Measurements from ENCODE around the gene CD4.

CD4 gene

DNA sequence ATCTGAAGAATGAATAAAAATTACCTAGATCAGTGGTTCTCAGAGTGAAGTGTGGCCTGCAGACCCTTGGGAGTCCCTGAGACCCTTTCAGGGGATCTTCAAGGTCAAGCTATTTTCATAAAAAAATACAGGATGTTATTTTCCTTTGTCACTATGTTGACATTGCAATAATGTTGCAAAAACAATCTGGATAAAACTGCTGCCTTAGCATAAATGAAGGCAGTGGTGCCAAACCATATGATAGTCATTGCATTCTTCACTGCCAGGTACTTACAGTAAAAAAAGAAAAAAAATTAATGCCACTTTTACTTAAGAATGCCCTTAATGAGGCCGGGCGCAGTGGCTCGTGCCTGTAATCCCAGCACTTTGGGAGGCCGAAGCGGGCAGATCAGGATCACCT lies 2.0 kb upstream of the CD4 start:
- H3K4me1 ChIP-seq (ENCODE audit: control insufficient read depth, insufficient read depth, low read length) = no peaks in the 10 kb centered on the region
- H3K27ac ChIP-seq (ENCODE audit: extremely low read depth, low read depth, low read length) = no peak overlapping the region
- H3K4me3 ChIP-seq (ENCODE audit: low read depth, low read length) = no peak overlapping the region
- ChIA-PET POLR2A (no interaction called here), CTCF (interaction anchor here (8.3 kb wide), 1 partner anchor 34 kb away, joined by 70 read pairs; the partner anchor contains the start of gene MLF2)
- TF ChIP-seq ZNF133 (tag by site-specific recombination; IDR thresholded peaks at IDR 0.05) (no peak), ZNF791 (tag by site-specific recombination; IDR thresholded peaks at IDR 0.05) (no peak), ZNF184 (tag by site-specific recombination; IDR thresholded peaks at IDR 0.05) (no peak), PBX3 (CRISPR knock-in tag; IDR thresholded peaks at IDR 0.05) (no peak), ZNF561 (tag by site-specific recombination; IDR thresholded peaks at IDR 0.05; ENCODE audit: borderline replicate concordance) (no peak), ZNF677 (tag by site-specific recombination; IDR thresholded peaks at IDR 0.05) (no peak), ZNF623 (tag by site-specific recombination; IDR thresholded peaks at IDR 0.05) (no peak), ZFHX2 (tag by site-specific recombination; conservative IDR thresholded peaks at IDR 0.05) (no peak), ZNF544 (tag by site-specific recombination; IDR thresholded peaks at IDR 0.05) (no peak), SETDB1 (IDR thresholded peaks at IDR 0.05; ENCODE audit: insufficient read length, low read length) (no peak), ZFP41 (tag by site-specific recombination; IDR thresholded peaks at IDR 0.05; ENCODE audit: borderline replicate concordance) (no peak), ZNF18 (tag by site-specific recombination; IDR thresholded peaks at IDR 0.05) (no peak), ZNF24 (tag by site-specific recombination; IDR thresholded peaks at IDR 0.05) (no peak), SP3 (tag by site-specific recombination; IDR thresholded peaks at IDR 0.05) (no peak), ZNF571 (tag by site-specific recombination; IDR thresholded peaks at IDR 0.05) (no peak), INSM2 (tag by site-specific recombination; IDR thresholded peaks at IDR 0.05) (no peak)
- TF ChIP-seq, protein P1, sequence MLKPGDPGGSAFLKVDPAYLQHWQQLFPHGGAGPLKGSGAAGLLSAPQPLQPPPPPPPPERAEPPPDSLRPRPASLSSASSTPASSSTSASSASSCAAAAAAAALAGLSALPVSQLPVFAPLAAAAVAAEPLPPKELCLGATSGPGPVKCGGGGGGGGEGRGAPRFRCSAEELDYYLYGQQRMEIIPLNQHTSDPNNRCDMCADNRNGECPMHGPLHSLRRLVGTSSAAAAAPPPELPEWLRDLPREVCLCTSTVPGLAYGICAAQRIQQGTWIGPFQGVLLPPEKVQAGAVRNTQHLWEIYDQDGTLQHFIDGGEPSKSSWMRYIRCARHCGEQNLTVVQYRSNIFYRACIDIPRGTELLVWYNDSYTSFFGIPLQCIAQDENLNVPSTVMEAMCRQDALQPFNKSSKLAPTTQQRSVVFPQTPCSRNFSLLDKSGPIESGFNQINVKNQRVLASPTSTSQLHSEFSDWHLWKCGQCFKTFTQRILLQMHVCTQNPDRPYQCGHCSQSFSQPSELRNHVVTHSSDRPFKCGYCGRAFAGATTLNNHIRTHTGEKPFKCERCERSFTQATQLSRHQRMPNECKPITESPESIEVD (tag by site-specific recombination; IDR thresholded peaks at IDR 0.05) = no peak
- no peaks in the 10 kb centered on the region for H3K36me3 ChIP-seq (ENCODE audit: control insufficient read depth in 2 of 2, insufficient read depth in 1 of 2, low read length in 2 of 2)
- H3K9me3 ChIP-seq (ENCODE audit: control insufficient read depth, insufficient read depth, low read depth, low read length) = no peaks in the 10 kb centered on the region

- ChIA-PET POLR2A (no interaction called here), CTCF (interaction anchor here (1.0 to 1.3 kb wide), 3 partner anchors 12 to 39 kb away, joined by 3 to 4 read pairs (median 3); no protein-coding TSS in a partner anchor)
- Histone ChIP-seq H3K9me3 (ENCODE audit: control insufficient read depth, insufficient read depth, low read depth, low read length) (no peaks in the 10 kb centered on the region), H3K27ac (ENCODE audit: extremely low read depth, low read depth, low read length) (no peak overlapping the region), H3K36me3 (ENCODE audit: control insufficient read depth in 2 of 2, insufficient read depth in 1 of 2, low read length in 2 of 2) (no peaks in the 10 kb centered on the region), H3K4me3 (ENCODE audit: low read depth, low read length) (no peak overlapping the region), H3K4me1 (ENCODE audit: control insufficient read depth, insufficient read depth, low read length) (no peaks in the 10 kb centered on the region)
- TF ChIP-seq ZNF488 (tag by site-specific recombination; IDR thresholded peaks at IDR 0.05) (no peak), ZNF335 (tag by site-specific recombination; conservative IDR thresholded peaks at IDR 0.05) (no peak), SETDB1 (IDR thresholded peaks at IDR 0.05; ENCODE audit: insufficient read length, low read length) (no peak), ZSCAN18 (tag by site-specific recombination; IDR thresholded peaks at IDR 0.05) (no peak), ZNF830 (tag by site-specific recombination; IDR thresholded peaks at IDR 0.05; ENCODE audit: low read depth) (no peak), ZNF629 (tag by site-specific recombination; IDR thresholded peaks at IDR 0.05) (no peak), TRIM28 (IDR thresholded peaks at IDR 0.05; ENCODE audit: borderline replicate concordance, low read length) (no peak)
- TF ChIP-seq, protein P2, sequence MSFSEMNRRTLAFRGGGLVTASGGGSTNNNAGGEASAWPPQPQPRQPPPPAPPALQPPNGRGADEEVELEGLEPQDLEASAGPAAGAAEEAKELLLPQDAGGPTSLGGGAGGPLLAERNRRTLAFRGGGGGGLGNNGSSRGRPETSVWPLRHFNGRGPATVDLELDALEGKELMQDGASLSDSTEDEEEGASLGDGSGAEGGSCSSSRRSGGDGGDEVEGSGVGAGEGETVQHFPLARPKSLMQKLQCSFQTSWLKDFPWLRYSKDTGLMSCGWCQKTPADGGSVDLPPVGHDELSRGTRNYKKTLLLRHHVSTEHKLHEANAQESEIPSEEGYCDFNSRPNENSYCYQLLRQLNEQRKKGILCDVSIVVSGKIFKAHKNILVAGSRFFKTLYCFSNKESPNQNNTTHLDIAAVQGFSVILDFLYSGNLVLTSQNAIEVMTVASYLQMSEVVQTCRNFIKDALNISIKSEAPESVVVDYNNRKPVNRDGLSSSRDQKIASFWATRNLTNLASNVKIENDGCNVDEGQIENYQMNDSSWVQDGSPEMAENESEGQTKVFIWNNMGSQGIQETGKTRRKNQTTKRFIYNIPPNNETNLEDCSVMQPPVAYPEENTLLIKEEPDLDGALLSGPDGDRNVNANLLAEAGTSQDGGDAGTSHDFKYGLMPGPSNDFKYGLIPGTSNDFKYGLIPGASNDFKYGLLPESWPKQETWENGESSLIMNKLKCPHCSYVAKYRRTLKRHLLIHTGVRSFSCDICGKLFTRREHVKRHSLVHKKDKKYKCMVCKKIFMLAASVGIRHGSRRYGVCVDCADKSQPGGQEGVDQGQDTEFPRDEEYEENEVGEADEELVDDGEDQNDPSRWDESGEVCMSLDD (tag by site-specific recombination; IDR thresholded peaks at IDR 0.05) = no peak
These were observed 1.3 kb downstream of the CD4 start for GRCh38 chr12:6790496-6791150.
